ENCODE results near the gene GABRG3. TPM values are rescaled to one million over a fixed set of nuclear protein-coding genes. Genes with fewer than 3 reads are reported as not detected.

GABRG3 gene
- total and polyA plus RNA-seq, 10 of the 15 experiments (the other 5 are each of a cell fraction or from before 2014, with no cell fraction given) = 0.15 TPM; not detected in 9

DNA sequence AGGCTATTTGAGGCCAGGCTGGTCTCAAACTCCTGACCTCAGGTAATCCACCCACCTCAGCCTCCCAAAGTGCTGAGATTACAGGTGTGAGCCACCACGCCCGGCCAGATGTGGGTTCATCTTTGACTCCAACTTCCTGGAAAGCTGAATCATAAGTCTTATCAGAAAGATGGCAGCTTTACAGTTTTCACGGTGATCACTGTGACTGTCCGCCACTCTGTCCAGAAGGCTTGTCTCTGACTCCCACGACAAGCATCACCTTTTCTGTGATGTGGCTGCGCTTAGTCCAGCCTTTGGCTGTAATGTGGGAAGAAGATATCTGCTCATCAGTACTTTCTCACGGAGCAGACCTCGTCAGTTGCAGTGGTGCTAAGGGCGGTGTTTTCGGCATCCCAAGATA lies 527.7 kb downstream of the GABRG3 start:
- in situ Hi-C loops (cut with MboI) = no loop called here
- ChIA-PET POLR2A (no interaction called here), CTCF (no interaction called here), SMC1A (ENCODE audit: uncharacterized antibody, unreplicated experiment) (no interaction called here), RAD21 (ENCODE audit: unreplicated experiment) (no interaction called here)
- TF ChIP-seq NFXL1 (IDR thresholded peaks at IDR 0.05; ENCODE audit: borderline replicate concordance) (no peak), FOXM1 (IDR thresholded peaks at IDR 0.05; ENCODE audit: low read depth, low read length) (no peak), RCOR1 (conservative IDR thresholded peaks at IDR 0.05; ENCODE audit: low read depth, low read length) (no peak), DPF2 (IDR thresholded peaks at IDR 0.05) (no peak), SIX5 (IDR thresholded peaks at IDR 0.05; ENCODE audit: low read depth, low read length, severe bottlenecking) (no peak), EP300 (IDR thresholded peaks at IDR 0.05; ENCODE audit: borderline replicate concordance in 1 of 2, control insufficient read depth in 1 of 2, low read depth in 2 of 2, low read length in 2 of 2) (no peak), CEBPB (IDR thresholded peaks at IDR 0.05; ENCODE audit: borderline replicate concordance in 1 of 2, low read depth in 2 of 2, low read length in 2 of 2) (no peak), IRF4 (IDR thresholded peaks at IDR 0.05; ENCODE audit: low read depth, low read length) (no peak), RELA (IDR thresholded peaks at IDR 0.05; ENCODE audit: borderline replicate concordance, partially characterized antibody) (no peak), PAX5 (IDR thresholded peaks at IDR 0.05; ENCODE audit: borderline replicate concordance, low read depth, low read length) (no peak), MEF2B (IDR thresholded peaks at IDR 0.05; ENCODE audit: partially characterized antibody, poor library complexity, severe bottlenecking) (no peak)
- TF ChIP-seq, protein P1, sequence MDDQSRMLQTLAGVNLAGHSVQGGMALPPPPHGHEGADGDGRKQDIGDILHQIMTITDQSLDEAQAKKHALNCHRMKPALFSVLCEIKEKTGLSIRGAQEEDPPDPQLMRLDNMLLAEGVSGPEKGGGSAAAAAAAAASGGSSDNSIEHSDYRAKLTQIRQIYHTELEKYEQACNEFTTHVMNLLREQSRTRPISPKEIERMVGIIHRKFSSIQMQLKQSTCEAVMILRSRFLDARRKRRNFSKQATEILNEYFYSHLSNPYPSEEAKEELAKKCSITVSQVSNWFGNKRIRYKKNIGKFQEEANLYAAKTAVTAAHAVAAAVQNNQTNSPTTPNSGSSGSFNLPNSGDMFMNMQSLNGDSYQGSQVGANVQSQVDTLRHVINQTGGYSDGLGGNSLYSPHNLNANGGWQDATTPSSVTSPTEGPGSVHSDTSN (IDR thresholded peaks at IDR 0.05; ENCODE audit: insufficient replicate concordance, low read depth, low read length) = no peak
- TF ChIP-seq, protein P2, sequence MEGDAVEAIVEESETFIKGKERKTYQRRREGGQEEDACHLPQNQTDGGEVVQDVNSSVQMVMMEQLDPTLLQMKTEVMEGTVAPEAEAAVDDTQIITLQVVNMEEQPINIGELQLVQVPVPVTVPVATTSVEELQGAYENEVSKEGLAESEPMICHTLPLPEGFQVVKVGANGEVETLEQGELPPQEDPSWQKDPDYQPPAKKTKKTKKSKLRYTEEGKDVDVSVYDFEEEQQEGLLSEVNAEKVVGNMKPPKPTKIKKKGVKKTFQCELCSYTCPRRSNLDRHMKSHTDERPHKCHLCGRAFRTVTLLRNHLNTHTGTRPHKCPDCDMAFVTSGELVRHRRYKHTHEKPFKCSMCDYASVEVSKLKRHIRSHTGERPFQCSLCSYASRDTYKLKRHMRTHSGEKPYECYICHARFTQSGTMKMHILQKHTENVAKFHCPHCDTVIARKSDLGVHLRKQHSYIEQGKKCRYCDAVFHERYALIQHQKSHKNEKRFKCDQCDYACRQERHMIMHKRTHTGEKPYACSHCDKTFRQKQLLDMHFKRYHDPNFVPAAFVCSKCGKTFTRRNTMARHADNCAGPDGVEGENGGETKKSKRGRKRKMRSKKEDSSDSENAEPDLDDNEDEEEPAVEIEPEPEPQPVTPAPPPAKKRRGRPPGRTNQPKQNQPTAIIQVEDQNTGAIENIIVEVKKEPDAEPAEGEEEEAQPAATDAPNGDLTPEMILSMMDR (IDR thresholded peaks at IDR 0.05 in 2 of 3, conservative IDR thresholded peaks at IDR 0.05 in 1 of 3; ENCODE audit: control insufficient read depth in 2 of 3, extremely low read depth in 1 of 3, insufficient read depth in 1 of 3, low read depth in 3 of 3, low read length in 3 of 3) = no peak
- TF ChIP-seq, protein P3, sequence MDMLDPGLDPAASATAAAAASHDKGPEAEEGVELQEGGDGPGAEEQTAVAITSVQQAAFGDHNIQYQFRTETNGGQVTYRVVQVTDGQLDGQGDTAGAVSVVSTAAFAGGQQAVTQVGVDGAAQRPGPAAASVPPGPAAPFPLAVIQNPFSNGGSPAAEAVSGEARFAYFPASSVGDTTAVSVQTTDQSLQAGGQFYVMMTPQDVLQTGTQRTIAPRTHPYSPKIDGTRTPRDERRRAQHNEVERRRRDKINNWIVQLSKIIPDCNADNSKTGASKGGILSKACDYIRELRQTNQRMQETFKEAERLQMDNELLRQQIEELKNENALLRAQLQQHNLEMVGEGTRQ (IDR thresholded peaks at IDR 0.05; ENCODE audit: borderline replicate concordance, low read depth, low read length) = no peak
- TF ChIP-seq, protein P4, sequence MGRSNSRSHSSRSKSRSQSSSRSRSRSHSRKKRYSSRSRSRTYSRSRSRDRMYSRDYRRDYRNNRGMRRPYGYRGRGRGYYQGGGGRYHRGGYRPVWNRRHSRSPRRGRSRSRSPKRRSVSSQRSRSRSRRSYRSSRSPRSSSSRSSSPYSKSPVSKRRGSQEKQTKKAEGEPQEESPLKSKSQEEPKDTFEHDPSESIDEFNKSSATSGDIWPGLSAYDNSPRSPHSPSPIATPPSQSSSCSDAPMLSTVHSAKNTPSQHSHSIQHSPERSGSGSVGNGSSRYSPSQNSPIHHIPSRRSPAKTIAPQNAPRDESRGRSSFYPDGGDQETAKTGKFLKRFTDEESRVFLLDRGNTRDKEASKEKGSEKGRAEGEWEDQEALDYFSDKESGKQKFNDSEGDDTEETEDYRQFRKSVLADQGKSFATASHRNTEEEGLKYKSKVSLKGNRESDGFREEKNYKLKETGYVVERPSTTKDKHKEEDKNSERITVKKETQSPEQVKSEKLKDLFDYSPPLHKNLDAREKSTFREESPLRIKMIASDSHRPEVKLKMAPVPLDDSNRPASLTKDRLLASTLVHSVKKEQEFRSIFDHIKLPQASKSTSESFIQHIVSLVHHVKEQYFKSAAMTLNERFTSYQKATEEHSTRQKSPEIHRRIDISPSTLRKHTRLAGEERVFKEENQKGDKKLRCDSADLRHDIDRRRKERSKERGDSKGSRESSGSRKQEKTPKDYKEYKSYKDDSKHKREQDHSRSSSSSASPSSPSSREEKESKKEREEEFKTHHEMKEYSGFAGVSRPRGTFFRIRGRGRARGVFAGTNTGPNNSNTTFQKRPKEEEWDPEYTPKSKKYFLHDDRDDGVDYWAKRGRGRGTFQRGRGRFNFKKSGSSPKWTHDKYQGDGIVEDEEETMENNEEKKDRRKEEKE (IDR thresholded peaks at IDR 0.05) = no peak
- Histone ChIP-seq H3K4me2 (ENCODE audit: control insufficient read depth, insufficient read depth) (no peak overlapping the region), H3K4me3 (no peak overlapping the region), H3K9ac (ENCODE audit: control insufficient read depth, insufficient read depth, low read length) (no peak overlapping the region), H3K9me3 (replicated peaks; ENCODE audit: control insufficient read depth, insufficient read depth, low read length) (no peaks in the 10 kb centered on the region; the same call in 2 of the 3 replicates), H3K27me3 (replicated peaks in 1 of 2; ENCODE audit: control insufficient read depth in 2 of 2, insufficient read depth in 2 of 2, low read length in 1 of 2) (no peaks in the 10 kb centered on the region), H3K27ac (ENCODE audit: control insufficient read depth, insufficient read depth) (no peak overlapping the region), H3K79me2 (ENCODE audit: control insufficient read depth, insufficient read depth, low read length) (no peaks in the 10 kb centered on the region), H3K4me1 (ENCODE audit: control insufficient read depth, insufficient read depth, low read length) (no peaks in the 10 kb centered on the region), H2AFZ (ENCODE audit: control insufficient read depth, low read depth, low read length) (no peak overlapping the region), H4K20me1 (ENCODE audit: control insufficient read depth, insufficient read depth) (no peaks in the 10 kb centered on the region), H3K36me3 (ENCODE audit: control insufficient read depth in 2 of 2, insufficient read depth in 2 of 2, low read length in 1 of 2) (no peaks in the 10 kb centered on the region)
- FAIRE-seq = no peak
- intact Hi-C loops (cut with micrococcal nuclease; ENCODE audit: unreplicated experiment) = no loop called here
- BruUV-seq (replicated peaks) = no TSS peak
- DNase-seq (ENCODE audit: low read depth, low spot score) = no peak
- 37% methylated on average over 10 of the region's 10 CpGs for WGBS (ENCODE audit: insufficient coverage, insufficient replicate concordance, low lambda C conversion rate, missing lambda C conversion rate)
- no peak for ATAC-seq
